Measurements from ENCODE around the gene ARVCF. TPM values are rescaled to one million over a fixed set of nuclear protein-coding genes. Genes with fewer than 3 reads are reported as not detected.

Gene ARVCF
- total and polyA plus RNA-seq, 9 of the 15 experiments (the other 6 are each of a cell fraction or from before 2014, with no cell fraction given): 0.03 to 97.4 (median 15.6) TPM

GRCh38 chr22:20013382-20013871, 3.2 kb downstream of the ARVCF start (continued):
- TF ChIP-seq ESRRB (CRISPR knock-in tag; IDR thresholded peaks at IDR 0.05; ENCODE audit: borderline replicate concordance): no peak
- TF ChIP-seq ZC3H11A (IDR thresholded peaks at IDR 0.05; ENCODE audit: low read depth, low read length): 0 out of 2 replicates have a peak, but pooled peaks have one; percentile 74
- TF ChIP-seq POLR2G (IDR thresholded peaks at IDR 0.05; ENCODE audit: low read depth, low read length): no peak
- no peak for TF ChIP-seq ATF2 (CRISPR knock-in tag; IDR thresholded peaks at IDR 0.05)
- TF ChIP-seq BRF2 (IDR thresholded peaks at IDR 0.05; ENCODE audit: borderline replicate concordance, insufficient read depth, insufficient read length): no peak
- TF ChIP-seq KLF13 (tag; IDR thresholded peaks at IDR 0.05; ENCODE audit: borderline replicate concordance, low read depth): peak; percentile 73; the same call in 1 of the 2 replicates
- 0 out of 2 replicates have a peak, but pooled peaks have one; percentile 73 for TF ChIP-seq THRB (CRISPR knock-in tag; conservative IDR thresholded peaks at IDR 0.05)
- no peak for TF ChIP-seq MTA1 (IDR thresholded peaks at IDR 0.05; ENCODE audit: borderline replicate concordance)
- peak; percentile 24 for TF ChIP-seq KAT2B (IDR thresholded peaks at IDR 0.05; ENCODE audit: low read depth, low read length)
- TF ChIP-seq NUFIP1 (IDR thresholded peaks at IDR 0.05; ENCODE audit: partially characterized antibody): no peak
- TF ChIP-seq TEAD1 (CRISPR knock-in tag; IDR thresholded peaks at IDR 0.05): no peak
- TF ChIP-seq KLF1 (tag; IDR thresholded peaks at IDR 0.05): peak; percentile 83; the same call in 1 of the 2 replicates
- no peak for TF ChIP-seq TARDBP (IDR thresholded peaks at IDR 0.05)
- TF ChIP-seq ZSCAN29 (IDR thresholded peaks at IDR 0.05): no peak
- 0 out of 2 replicates have a peak, but pooled peaks have one; percentile 28 for TF ChIP-seq CHD2 (IDR thresholded peaks at IDR 0.05; ENCODE audit: low read depth, low read length)
- TF ChIP-seq THAP7 (CRISPR knock-in tag; IDR thresholded peaks at IDR 0.05): no peak
- TF ChIP-seq TBL1XR1 (IDR thresholded peaks at IDR 0.05; ENCODE audit: low read length in 2 of 2): 0 out of 4 replicates have a peak, but pooled peaks have one; percentile 42 to 75
- TF ChIP-seq GTF2F1 (IDR thresholded peaks at IDR 0.05; ENCODE audit: low read depth, low read length): peak; percentile 41; the same call in 1 of the 2 replicates
- peak; percentile 75; the same call in 1 of the 2 replicates for TF ChIP-seq ERF (CRISPR knock-in tag; IDR thresholded peaks at IDR 0.05)
- 0 out of 4 replicates have a peak, but pooled peaks of 1 of the 2 experiments have one; percentile 35 for TF ChIP-seq SIN3A (IDR thresholded peaks at IDR 0.05; ENCODE audit: borderline replicate concordance in 2 of 2, control insufficient read depth in 1 of 2, low read depth in 2 of 2, low read length in 2 of 2)
- no peak for TF ChIP-seq PCBP2 (IDR thresholded peaks at IDR 0.05; ENCODE audit: low read depth, low read length, poor library complexity, severe bottlenecking)
- TF ChIP-seq SAP30 (IDR thresholded peaks at IDR 0.05; ENCODE audit: borderline replicate concordance, insufficient read depth, low read depth, low read length, poor library complexity, severe bottlenecking): peak; percentile 15

Data from K562 (cell line).